ENCODE measurements around the gene CCNH. TPM values are rescaled to one million over a fixed set of nuclear protein-coding genes. Genes with fewer than 3 reads are reported as not detected.
A peak's percentile ranks its signal among the peaks of the same experiment; 100 is the strongest.

CCNH gene
- total RNA-seq, 1 donor from 2014 or later = 38.1 TPM

DNA sequence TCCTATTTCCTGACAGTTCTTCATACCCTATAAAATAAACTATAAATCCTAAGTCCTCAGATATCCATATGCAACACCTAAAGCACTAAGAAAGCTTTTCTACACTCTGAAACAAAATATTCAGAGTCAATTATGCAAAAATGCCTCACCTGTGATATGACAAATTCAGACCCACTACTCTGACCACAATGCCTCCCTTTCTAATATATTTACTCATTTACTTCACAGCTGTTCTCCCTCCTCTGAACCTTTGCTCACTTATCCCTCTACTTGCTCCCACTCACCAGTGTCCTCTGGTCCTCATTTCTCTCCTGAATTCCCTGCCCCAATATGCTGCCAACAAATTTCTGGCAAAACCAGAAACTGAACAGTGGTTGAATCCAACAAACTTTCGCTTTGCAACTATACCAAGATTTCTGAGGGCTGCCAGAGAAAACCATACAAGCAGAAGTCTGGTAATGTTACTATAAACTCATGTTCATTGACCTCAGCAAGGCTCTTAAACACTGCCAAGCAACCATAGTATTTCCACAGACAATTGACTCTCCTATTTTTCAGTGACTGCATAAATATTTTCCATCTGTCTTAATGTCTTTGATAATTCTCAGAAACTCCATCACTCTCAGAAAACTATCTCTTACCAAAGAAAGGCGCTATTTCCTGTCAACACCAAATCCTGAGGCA lies 7.1 kb downstream of the CCNH start:
- H3K4me1 Mint-ChIP-seq (ENCODE audit: low read depth) = no peaks in the 10 kb centered on the region
- H3K9me3 Mint-ChIP-seq (ENCODE audit: low read depth) = no peaks in the 10 kb centered on the region
- no peak for DNase-seq (ENCODE audit: low spot score, unreplicated experiment)
- peaks cover 41% of the 10 kb centered on the region for H3K36me3 Mint-ChIP-seq (ENCODE audit: insufficient read depth)
- no peak overlapping the region for H3K4me3 Mint-ChIP-seq (ENCODE audit: low read depth)
- H3K27me3 Mint-ChIP-seq = no peaks in the 10 kb centered on the region
- peak overlapping the region; percentile 15 for H3K27ac Mint-ChIP-seq
- TF ChIP-seq, protein P1, sequence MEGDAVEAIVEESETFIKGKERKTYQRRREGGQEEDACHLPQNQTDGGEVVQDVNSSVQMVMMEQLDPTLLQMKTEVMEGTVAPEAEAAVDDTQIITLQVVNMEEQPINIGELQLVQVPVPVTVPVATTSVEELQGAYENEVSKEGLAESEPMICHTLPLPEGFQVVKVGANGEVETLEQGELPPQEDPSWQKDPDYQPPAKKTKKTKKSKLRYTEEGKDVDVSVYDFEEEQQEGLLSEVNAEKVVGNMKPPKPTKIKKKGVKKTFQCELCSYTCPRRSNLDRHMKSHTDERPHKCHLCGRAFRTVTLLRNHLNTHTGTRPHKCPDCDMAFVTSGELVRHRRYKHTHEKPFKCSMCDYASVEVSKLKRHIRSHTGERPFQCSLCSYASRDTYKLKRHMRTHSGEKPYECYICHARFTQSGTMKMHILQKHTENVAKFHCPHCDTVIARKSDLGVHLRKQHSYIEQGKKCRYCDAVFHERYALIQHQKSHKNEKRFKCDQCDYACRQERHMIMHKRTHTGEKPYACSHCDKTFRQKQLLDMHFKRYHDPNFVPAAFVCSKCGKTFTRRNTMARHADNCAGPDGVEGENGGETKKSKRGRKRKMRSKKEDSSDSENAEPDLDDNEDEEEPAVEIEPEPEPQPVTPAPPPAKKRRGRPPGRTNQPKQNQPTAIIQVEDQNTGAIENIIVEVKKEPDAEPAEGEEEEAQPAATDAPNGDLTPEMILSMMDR (IDR thresholded peaks at IDR 0.05; ENCODE audit: unreplicated experiment) = no peak

DNA sequence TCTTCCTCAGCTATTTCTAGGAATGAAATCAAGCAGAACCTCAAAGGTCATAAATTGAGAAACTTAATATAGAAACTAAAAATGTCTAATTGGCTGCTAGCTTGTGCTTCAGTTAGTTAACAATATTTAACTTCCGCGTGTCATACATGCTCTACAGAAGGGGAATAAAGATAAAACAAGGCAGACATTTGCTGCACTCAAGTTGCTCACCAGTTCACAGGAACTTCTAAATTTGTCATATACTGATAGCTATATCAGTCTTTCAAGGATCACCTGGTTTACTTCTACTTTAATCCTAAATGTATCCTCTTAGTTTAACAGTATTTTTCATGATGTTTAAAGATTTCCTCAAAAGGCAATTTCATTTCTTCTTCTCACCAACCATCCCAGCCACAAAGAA lies 8.4 kb downstream of the CCNH start:
- DNase-seq (ENCODE audit: low spot score, unreplicated experiment) = no peak
- H3K27ac Mint-ChIP-seq = no peak overlapping the region
- H3K9me3 Mint-ChIP-seq (ENCODE audit: low read depth) = no peaks in the 10 kb centered on the region
- H3K36me3 Mint-ChIP-seq (ENCODE audit: insufficient read depth) = peaks cover 41% of the 10 kb centered on the region
- no peaks in the 10 kb centered on the region for H3K27me3 Mint-ChIP-seq
- no peak overlapping the region for H3K4me3 Mint-ChIP-seq (ENCODE audit: low read depth)
- H3K4me1 Mint-ChIP-seq (ENCODE audit: low read depth) = no peaks in the 10 kb centered on the region
- TF ChIP-seq, protein P1 (IDR thresholded peaks at IDR 0.05; ENCODE audit: unreplicated experiment) = no peak

DNA sequence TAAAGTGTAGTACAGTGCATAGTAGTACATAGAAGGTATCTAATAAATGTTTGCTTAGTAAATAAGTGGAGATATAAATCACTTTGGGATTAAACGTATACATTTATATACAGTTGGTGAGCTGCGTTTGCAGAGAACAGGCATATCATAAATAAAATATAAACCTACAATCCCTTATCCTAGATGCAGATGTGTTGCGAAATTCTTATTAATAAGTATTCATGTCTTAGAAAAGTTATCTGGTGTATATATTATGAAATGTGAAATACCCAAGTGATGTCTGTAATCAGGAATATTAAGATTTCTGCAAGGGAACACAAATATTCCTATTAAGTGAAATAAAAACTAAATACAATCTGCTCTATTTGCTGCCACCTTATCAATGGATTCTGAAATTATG lies 8.8 kb downstream of the CCNH start:
- Mint-ChIP-seq H3K27me3 (no peaks in the 10 kb centered on the region), H3K9me3 (ENCODE audit: low read depth) (no peaks in the 10 kb centered on the region), H3K36me3 (ENCODE audit: insufficient read depth) (peaks cover 42% of the 10 kb centered on the region), H3K27ac (no peak overlapping the region), H3K4me3 (ENCODE audit: low read depth) (no peak overlapping the region), H3K4me1 (ENCODE audit: low read depth) (peaks cover under 1% of the 10 kb centered on the region)
- TF ChIP-seq, protein P1 (IDR thresholded peaks at IDR 0.05; ENCODE audit: unreplicated experiment) = no peak
- DNase-seq (ENCODE audit: low spot score, unreplicated experiment) = no peak

- H3K4me1 Mint-ChIP-seq (ENCODE audit: low read depth) = peaks cover 3% of the 10 kb centered on the region
- H3K9me3 Mint-ChIP-seq (ENCODE audit: low read depth) = no peaks in the 10 kb centered on the region
- H3K27ac Mint-ChIP-seq = peak overlapping the region; percentile 50
- DNase-seq (ENCODE audit: low spot score, unreplicated experiment) = no peak
- H3K36me3 Mint-ChIP-seq (ENCODE audit: insufficient read depth) = peaks cover 40% of the 10 kb centered on the region
- TF ChIP-seq, protein P1 (IDR thresholded peaks at IDR 0.05; ENCODE audit: unreplicated experiment) = no peak
- no peaks in the 10 kb centered on the region for H3K27me3 Mint-ChIP-seq
- H3K4me3 Mint-ChIP-seq (ENCODE audit: low read depth) = no peak overlapping the region
Observed at GRCh38 chr5:87403409-87403808, 9.3 kb downstream of the CCNH start.

GRCh38 chr5:87401626-87402025 lies 11.1 kb downstream of the CCNH start:
- no peak for DNase-seq (ENCODE audit: low spot score, unreplicated experiment)
- Mint-ChIP-seq H3K9me3 (ENCODE audit: low read depth) (no peaks in the 10 kb centered on the region), H3K36me3 (ENCODE audit: insufficient read depth) (peaks cover 30% of the 10 kb centered on the region), H3K27ac (no peak overlapping the region), H3K4me1 (ENCODE audit: low read depth) (peaks cover 3% of the 10 kb centered on the region), H3K4me3 (ENCODE audit: low read depth) (no peak overlapping the region), H3K27me3 (no peaks in the 10 kb centered on the region)
- TF ChIP-seq, protein P1 (IDR thresholded peaks at IDR 0.05; ENCODE audit: unreplicated experiment) = no peak
